HEK293T (cell line): Measurements from ENCODE around the gene MYBPC2.

ENCODE experiments used
- CTCF ChIA-PET: fragments of 350-600 bp; formaldehyde crosslinking; extraction: SDS; loops from one replicate; lab custom pipeline; 2021; ENCODE audit warnings: antibody characterized with exemption, inconsistent platforms; lab: Yijun Ruan, JAX
- POLR2A ChIA-PET: fragments of 350-600 bp; formaldehyde crosslinking; extraction: SDS; loops from one replicate; lab custom pipeline; 2020; ENCODE audit warnings: antibody characterized with exemption, inconsistent platforms; lab: Yijun Ruan, JAX
- DNase-seq: peaks from one replicate; pipeline ENCODE4 v3.0.0; 2012; ENCODE audit warnings: mixed read lengths; ENCODE audit errors: extremely low spot score
- ARNT ChIP-seq: fragments of 450-650 bp; IDR thresholded peaks from 2 replicates; pipeline ENCODE4 v1.6.1; 2017; ENCODE audit warnings: mild to moderate bottlenecking
- CTBP1 ChIP-seq: fragments of 450-650 bp; IDR thresholded peaks from 2 replicates; pipeline ENCODE4 v1.6.1; 2016; ENCODE audit warnings: borderline replicate concordance
- ELF4 ChIP-seq: fragments of 450-650 bp; IDR thresholded peaks from 2 replicates; pipeline ENCODE4 v1.6.1; 2017; ENCODE audit warnings: antibody characterized with exemption
- FOXA1 ChIP-seq: fragments of 450-650 bp; IDR thresholded peaks from 2 replicates; pipeline ENCODE4 v1.6.1; 2016; ENCODE audit warnings: mild to moderate bottlenecking
- FOXK2 ChIP-seq: fragments of 450-650 bp; IDR thresholded peaks from 2 replicates; pipeline ENCODE4 v1.6.1; 2016; ENCODE audit warnings: mild to moderate bottlenecking
- FOXM1 ChIP-seq: fragments of 450-650 bp; IDR thresholded peaks from 2 replicates; pipeline ENCODE4 v1.6.1; 2017; ENCODE audit warnings: mild to moderate bottlenecking, borderline replicate concordance
- HDGF ChIP-seq: fragments of 450-650 bp; IDR thresholded peaks from 2 replicates; pipeline ENCODE4 v1.6.1; 2017; ENCODE audit warnings: antibody characterized with exemption, borderline replicate concordance
- L3MBTL2 ChIP-seq: fragments of 450-650 bp; conservative IDR thresholded peaks from 2 replicates; pipeline ENCODE4 v1.6.1; 2016; ENCODE audit warnings: mild to moderate bottlenecking
- LEF1 ChIP-seq: fragments of 450-650 bp; IDR thresholded peaks from 2 replicates; pipeline ENCODE4 v1.6.1; 2017; ENCODE audit warnings: mild to moderate bottlenecking, borderline replicate concordance
- NFRKB ChIP-seq: fragments of 450-650 bp; IDR thresholded peaks from 2 replicates; pipeline ENCODE4 v1.6.1; 2016; ENCODE audit warnings: mild to moderate bottlenecking, moderate library complexity
- SP1 ChIP-seq: fragments of 450-650 bp; IDR thresholded peaks from 2 replicates; pipeline ENCODE4 v1.6.1; 2017
- SUZ12 ChIP-seq: fragments of 450-650 bp; IDR thresholded peaks from 2 replicates; pipeline ENCODE4 v1.6.1; 2016; ENCODE audit warnings: mild to moderate bottlenecking
- TARDBP ChIP-seq: fragments of 450-650 bp; IDR thresholded peaks from 2 replicates; pipeline ENCODE4 v1.6.1; 2016
- ZNF384 ChIP-seq: fragments of 450-650 bp; IDR thresholded peaks from 2 replicates; pipeline ENCODE4 v1.6.1; 2016
- TF ChIP-seq, protein P1 (sequence below): fragments of 450-650 bp; IDR thresholded peaks from 2 replicates; pipeline ENCODE4 v1.6.1; 2016

The MYBPC2 gene

DNA sequence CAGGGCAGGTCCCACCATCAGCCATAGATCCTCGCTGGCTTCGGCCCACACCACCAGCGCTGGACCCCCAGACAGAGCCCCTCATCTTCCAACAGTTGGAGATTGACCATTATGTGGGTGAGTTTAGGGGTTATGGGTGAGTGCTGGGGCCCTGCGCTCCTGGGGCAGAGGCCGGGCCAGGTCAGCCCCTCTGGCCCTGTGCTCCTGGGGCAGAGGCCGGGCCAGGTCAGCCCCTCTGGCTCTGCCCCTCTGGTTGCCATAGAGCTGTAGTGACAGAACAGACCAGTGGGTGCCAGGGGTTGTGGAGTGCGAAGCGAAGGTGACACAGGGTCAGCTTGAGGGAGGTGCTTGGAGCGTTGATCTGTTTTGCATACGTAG lies 33.3 kb upstream of the MYBPC2 start:
- POLR2A ChIA-PET: no interaction called here
- CTCF ChIA-PET: no interaction called here
- TF ChIP-seq NFRKB (no peak), FOXK2 (no peak), CTBP1 (no peak), L3MBTL2 (no peak), TARDBP (no peak), LEF1 (no peak), FOXA1 (no peak), ZNF384 (no peak)
- no peak for DNase-seq

DNA sequence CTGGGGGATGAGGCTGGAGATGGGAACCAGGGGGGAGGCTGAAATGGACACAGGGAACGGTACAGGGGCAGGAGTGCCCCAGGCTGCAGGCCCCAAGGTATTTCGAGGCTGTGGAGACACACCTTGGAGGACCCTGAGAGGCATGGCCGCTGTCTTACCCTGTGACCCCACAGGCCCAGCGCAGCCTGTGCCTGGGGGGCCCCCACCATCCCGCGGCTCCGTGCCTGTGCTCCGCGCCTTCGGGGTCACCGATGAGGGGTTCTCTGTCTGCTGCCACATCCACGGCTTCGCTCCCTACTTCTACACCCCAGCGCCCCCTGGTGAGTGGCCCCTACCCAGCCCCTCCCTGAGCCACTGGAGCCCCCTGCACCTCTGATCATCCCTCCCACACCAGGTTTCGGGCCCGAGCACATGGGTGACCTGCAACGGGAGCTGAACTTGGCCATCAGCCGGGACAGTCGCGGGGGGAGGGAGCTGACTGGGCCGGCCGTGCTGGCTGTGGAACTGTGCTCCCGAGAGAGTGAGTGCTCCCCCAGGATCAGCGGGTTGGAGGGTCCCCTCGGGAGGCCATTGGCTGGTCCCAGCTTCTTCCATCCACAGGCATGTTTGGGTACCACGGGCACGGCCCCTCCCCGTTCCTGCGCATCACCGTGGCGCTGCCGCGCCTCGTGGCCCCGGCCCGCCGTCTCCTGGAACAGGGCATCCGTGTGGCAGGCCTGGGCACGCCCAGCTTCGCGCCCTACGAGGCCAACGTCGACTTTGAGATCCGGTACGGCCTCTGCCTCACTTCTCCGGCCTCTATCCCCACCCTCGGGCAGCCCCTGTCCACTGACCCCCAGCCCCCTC lies 30.9 kb upstream of the MYBPC2 start:
- no peak for TF ChIP-seq FOXM1
- no peak for TF ChIP-seq ZNF384
- no peak for TF ChIP-seq SP1
- no peak for TF ChIP-seq FOXA1
- no peak for TF ChIP-seq L3MBTL2
- no peak for TF ChIP-seq ARNT
- TF ChIP-seq NFRKB: no peak
- no peak for TF ChIP-seq ELF4
- no peak for DNase-seq
- ChIA-PET CTCF (no interaction called here), POLR2A (interaction anchor here (1.0 kb wide), 1 partner anchor 18 kb away, joined by 4 read pairs; no protein-coding TSS in a partner anchor)

DNA sequence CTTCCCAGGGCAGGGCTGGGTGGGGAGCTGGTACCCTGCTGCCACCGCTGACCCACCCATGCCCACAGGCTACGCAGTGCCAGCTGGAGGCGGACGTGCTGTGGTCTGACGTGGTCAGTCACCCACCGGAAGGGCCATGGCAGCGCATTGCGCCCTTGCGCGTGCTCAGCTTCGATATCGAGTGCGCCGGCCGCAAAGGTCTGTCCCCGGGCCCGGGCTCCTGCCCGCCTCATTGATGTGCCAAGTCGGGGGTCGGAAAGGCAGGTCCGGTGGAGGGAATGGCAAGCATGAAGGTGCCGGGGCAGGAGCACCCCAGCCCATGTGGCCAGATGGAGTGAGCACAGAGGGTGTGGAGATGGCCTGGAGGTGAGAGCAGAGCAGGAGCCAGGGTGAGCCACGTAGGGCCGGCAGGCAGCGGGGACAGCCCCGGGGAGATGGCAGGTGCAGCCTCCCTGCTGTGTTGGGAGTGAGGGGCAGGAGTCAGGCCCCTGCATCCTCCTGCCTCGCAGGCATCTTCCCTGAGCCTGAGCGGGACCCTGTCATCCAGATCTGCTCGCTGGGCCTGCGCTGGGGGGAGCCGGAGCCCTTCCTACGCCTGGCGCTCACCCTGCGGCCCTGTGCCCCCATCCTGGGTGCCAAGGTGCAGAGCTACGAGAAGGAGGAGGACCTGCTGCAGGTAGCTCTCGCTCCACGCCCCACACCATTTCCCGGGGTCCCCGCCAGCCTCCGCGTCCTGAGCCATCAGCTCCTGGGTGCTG lies 30.0 kb upstream of the MYBPC2 start:
- POLR2A ChIA-PET: interaction anchor here (1.0 kb wide), 1 partner anchor 19 kb away, joined by 4 read pairs; no protein-coding TSS in a partner anchor
- CTCF ChIA-PET: no interaction called here
- TF ChIP-seq TARDBP: no peak
- no peak for TF ChIP-seq ZNF384
- no peak for TF ChIP-seq FOXM1
- no peak for TF ChIP-seq ARNT
- no peak for TF ChIP-seq FOXA1
- TF ChIP-seq, protein P1, sequence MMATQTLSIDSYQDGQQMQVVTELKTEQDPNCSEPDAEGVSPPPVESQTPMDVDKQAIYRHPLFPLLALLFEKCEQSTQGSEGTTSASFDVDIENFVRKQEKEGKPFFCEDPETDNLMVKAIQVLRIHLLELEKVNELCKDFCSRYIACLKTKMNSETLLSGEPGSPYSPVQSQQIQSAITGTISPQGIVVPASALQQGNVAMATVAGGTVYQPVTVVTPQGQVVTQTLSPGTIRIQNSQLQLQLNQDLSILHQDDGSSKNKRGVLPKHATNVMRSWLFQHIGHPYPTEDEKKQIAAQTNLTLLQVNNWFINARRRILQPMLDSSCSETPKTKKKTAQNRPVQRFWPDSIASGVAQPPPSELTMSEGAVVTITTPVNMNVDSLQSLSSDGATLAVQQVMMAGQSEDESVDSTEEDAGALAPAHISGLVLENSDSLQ: no peak
- TF ChIP-seq HDGF: no peak
- TF ChIP-seq SP1: no peak
- TF ChIP-seq CTBP1: no peak
- TF ChIP-seq FOXK2: no peak
- TF ChIP-seq SUZ12: no peak
- no peak for DNase-seq

DNA sequence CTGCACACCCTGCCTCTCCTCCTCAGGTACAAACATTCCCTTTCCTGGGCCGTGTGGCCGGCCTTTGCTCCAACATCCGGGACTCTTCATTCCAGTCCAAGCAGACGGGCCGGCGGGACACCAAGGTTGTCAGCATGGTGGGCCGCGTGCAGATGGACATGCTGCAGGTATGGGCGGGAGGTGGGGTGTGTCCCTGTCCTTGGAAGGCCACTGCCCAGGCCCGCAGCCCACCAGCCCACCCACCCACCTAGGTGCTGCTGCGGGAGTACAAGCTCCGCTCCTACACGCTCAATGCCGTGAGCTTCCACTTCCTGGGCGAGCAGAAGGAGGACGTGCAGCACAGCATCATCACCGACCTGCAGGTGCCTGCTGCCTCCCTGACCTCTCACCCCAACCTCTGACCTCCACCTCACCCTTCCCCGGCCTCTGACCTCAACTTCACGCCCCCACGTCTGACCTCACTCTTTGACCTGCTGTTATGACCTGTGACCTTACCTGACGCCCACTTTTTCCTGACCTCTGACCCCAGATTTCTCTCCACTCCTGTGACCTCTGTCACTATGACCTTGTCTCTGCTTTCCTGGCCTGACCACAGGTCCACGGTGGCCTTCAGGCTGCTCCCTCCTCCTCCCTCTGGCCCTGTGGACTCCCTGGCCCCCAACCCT lies 26.4 kb upstream of the MYBPC2 start:
- TF ChIP-seq FOXM1 (no peak), ARNT (no peak), ZNF384 (no peak), TARDBP (no peak), LEF1 (no peak), SUZ12 (no peak), SP1 (no peak), NFRKB (no peak)
- TF ChIP-seq, protein P1: no peak
- ChIA-PET CTCF (no interaction called here), POLR2A (interaction anchor here (1.6 kb wide), 1 partner anchor 22 kb away, joined by 5 read pairs; the partner anchor contains the start of gene POLD1)
- no peak for DNase-seq

DNA sequence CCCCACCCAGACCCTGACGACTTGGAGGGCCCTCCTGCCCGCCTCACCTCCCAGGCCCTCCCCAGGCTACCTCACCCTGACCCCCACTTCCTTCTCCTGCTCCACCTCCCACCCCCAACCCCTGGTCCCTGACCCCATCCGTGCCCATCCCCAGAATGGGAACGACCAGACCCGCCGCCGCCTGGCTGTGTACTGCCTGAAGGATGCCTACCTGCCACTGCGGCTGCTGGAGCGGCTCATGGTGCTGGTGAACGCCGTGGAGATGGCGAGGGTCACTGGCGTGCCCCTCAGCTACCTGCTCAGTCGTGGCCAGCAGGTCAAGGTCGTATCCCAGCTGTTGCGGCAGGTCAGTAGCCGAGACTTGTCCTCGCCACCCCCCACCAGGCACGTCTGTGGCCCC lies 25.9 kb upstream of the MYBPC2 start:
- TF ChIP-seq FOXA1 (no peak), FOXM1 (no peak), L3MBTL2 (no peak), ZNF384 (no peak), FOXK2 (no peak), LEF1 (no peak), ELF4 (no peak)
- TF ChIP-seq, protein P1: no peak
- ChIA-PET POLR2A (interaction anchor here (1.6 kb wide), 1 partner anchor 22 kb away, joined by 5 read pairs; the partner anchor contains the start of gene POLD1), CTCF (no interaction called here)
- no peak for DNase-seq

DNA sequence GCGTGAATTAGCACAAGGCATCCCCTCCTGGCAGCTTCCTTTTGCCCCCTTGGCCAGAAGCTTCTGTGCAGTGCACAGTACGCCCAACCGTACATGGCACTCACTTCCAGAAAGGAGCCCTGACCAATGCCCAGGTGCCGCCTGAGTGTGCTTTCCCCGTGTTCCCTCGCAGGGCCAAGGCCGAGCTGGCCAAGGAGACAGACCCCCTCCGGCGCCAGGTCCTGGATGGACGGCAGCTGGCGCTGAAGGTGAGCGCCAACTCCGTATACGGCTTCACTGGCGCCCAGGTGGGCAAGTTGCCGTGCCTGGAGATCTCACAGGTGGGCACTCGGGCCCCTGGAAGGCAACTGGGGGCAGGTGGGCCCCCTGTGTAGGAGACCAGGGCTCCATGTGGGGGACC lies 23.3 kb upstream of the MYBPC2 start:
- TF ChIP-seq FOXK2: no peak
- TF ChIP-seq TARDBP: no peak
- TF ChIP-seq NFRKB: no peak
- no peak for TF ChIP-seq FOXA1
- no peak for TF ChIP-seq ARNT
- no peak for TF ChIP-seq L3MBTL2
- TF ChIP-seq ELF4: no peak
- no peak for TF ChIP-seq LEF1
- no peak for TF ChIP-seq FOXM1
- ChIA-PET POLR2A (interaction anchor here (1.6 kb wide), 1 partner anchor 41 kb away, joined by 4 read pairs; no protein-coding TSS in a partner anchor), CTCF (no interaction called here)
- no peak for DNase-seq
